Measurements from ENCODE around the gene TPST1.

The TPST1 gene

GRCh38 chr7:66237906-66238772, 33.0 kb downstream of the TPST1 start:
- DNase-seq (ENCODE audit: extremely low spot score) = no peak
- CTCF ChIA-PET = no interaction called here
- TF ChIP-seq L3MBTL2 (conservative IDR thresholded peaks at IDR 0.05) = no peak
- TF ChIP-seq SP1 (IDR thresholded peaks at IDR 0.05) = no peak
- TF ChIP-seq ZNF384 (IDR thresholded peaks at IDR 0.05) = no peak
- TF ChIP-seq FOXA1 (IDR thresholded peaks at IDR 0.05) = no peak
- TF ChIP-seq ELF4 (IDR thresholded peaks at IDR 0.05) = no peak
- TF ChIP-seq LEF1 (IDR thresholded peaks at IDR 0.05; ENCODE audit: borderline replicate concordance) = no peak
- TF ChIP-seq HDGF (IDR thresholded peaks at IDR 0.05; ENCODE audit: borderline replicate concordance) = no peak
- no peak for TF ChIP-seq BHLHE40 (IDR thresholded peaks at IDR 0.05; ENCODE audit: borderline replicate concordance)
- no peak for TF ChIP-seq FOXK2 (IDR thresholded peaks at IDR 0.05)
- POLR2A ChIA-PET = no interaction called here

DNA sequence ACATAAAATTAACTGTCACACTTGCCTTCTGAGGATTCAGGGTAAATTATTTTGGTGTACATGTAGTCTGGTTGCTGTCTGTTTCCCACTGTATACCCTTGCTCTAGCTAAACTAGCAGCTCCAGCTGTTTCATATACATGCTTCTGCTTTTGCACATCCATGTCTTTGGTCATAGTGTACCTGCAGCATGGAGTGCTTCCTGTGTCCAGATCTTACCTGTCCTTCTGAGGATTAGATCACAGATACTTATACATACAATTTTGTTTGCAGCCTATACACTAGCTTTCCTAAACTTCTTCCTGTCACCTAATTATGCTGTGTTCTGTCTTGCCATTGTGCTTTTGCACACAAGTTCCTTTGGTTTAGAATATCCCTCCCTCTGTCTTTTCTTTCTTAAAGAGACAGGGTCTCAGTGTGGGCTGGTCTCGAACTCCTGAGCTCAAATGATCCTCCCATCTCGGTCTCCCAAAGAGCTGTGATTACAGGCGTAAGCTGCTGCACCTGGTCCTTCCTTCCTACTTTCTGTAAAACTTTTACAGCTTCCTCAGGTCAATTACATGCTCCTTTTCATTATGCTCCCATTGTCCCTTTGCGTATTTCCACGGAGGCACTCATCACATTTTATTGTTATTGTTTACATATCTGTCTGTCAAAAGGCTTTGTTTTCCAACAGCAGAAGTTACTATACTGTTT, 33.8 kb downstream of the TPST1 start:
- no peak for DNase-seq (ENCODE audit: extremely low spot score)
- POLR2A ChIA-PET = no interaction called here
- no peak for TF ChIP-seq BHLHE40 (IDR thresholded peaks at IDR 0.05; ENCODE audit: borderline replicate concordance)
- CTCF ChIA-PET = no interaction called here

GRCh38 chr7:66239467-66239856, 34.3 kb downstream of the TPST1 start:
- POLR2A ChIA-PET = no interaction called here
- DNase-seq (ENCODE audit: extremely low spot score) = no peak
- no peak for TF ChIP-seq ARNT (IDR thresholded peaks at IDR 0.05)
- no peak for TF ChIP-seq NFRKB (IDR thresholded peaks at IDR 0.05)
- CTCF ChIA-PET = no interaction called here

DNA sequence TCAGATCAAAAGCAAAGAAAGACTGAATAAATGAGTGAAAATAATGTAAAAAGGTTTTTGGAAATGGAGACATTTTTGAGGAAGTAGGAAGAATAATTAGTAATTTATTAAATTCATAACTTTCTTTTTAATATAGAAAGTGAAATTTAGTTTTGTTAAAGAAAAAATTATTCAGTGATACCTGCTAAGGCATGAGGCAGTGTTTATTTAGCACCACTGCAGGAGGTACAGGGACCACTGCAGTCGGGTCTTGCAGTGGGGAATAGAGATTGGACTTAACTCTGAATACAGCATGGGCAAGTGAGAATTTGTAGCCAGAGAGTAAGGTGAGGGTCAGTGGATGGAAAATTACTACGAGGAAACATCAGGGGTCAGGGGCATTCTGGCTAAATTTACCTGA, 39.9 kb downstream of the TPST1 start:
- POLR2A ChIA-PET = no interaction called here
- TF ChIP-seq ELF4 (IDR thresholded peaks at IDR 0.05) (no peak), ARNT (IDR thresholded peaks at IDR 0.05) (no peak), HDGF (IDR thresholded peaks at IDR 0.05; ENCODE audit: borderline replicate concordance) (no peak)
- DNase-seq (ENCODE audit: extremely low spot score) = no peak
- CTCF ChIA-PET = no interaction called here

- ChIA-PET CTCF (interaction anchor here (0.7 to 0.8 kb wide), 2 partner anchors 11 to 42 kb away, joined by 4 to 7 read pairs; no protein-coding TSS in a partner anchor), POLR2A (no interaction called here)
- TF ChIP-seq ZNF384 (IDR thresholded peaks at IDR 0.05) (no peak), SUZ12 (IDR thresholded peaks at IDR 0.05) (no peak), HDGF (IDR thresholded peaks at IDR 0.05; ENCODE audit: borderline replicate concordance) (no peak), ELF4 (IDR thresholded peaks at IDR 0.05) (no peak), BHLHE40 (IDR thresholded peaks at IDR 0.05; ENCODE audit: borderline replicate concordance) (no peak), LEF1 (IDR thresholded peaks at IDR 0.05; ENCODE audit: borderline replicate concordance) (no peak), SP1 (IDR thresholded peaks at IDR 0.05) (no peak), NFRKB (IDR thresholded peaks at IDR 0.05) (no peak), FOXA1 (IDR thresholded peaks at IDR 0.05) (no peak), TARDBP (IDR thresholded peaks at IDR 0.05) (no peak), CTBP1 (IDR thresholded peaks at IDR 0.05; ENCODE audit: borderline replicate concordance) (no peak), L3MBTL2 (conservative IDR thresholded peaks at IDR 0.05) (no peak), ARNT (IDR thresholded peaks at IDR 0.05) (no peak)
- TF ChIP-seq, protein P1, sequence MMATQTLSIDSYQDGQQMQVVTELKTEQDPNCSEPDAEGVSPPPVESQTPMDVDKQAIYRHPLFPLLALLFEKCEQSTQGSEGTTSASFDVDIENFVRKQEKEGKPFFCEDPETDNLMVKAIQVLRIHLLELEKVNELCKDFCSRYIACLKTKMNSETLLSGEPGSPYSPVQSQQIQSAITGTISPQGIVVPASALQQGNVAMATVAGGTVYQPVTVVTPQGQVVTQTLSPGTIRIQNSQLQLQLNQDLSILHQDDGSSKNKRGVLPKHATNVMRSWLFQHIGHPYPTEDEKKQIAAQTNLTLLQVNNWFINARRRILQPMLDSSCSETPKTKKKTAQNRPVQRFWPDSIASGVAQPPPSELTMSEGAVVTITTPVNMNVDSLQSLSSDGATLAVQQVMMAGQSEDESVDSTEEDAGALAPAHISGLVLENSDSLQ (IDR thresholded peaks at IDR 0.05) = no peak
- no peak for DNase-seq (ENCODE audit: extremely low spot score)
Measured at GRCh38 chr7:66246554-66247171, 41.5 kb downstream of the TPST1 start.

DNA sequence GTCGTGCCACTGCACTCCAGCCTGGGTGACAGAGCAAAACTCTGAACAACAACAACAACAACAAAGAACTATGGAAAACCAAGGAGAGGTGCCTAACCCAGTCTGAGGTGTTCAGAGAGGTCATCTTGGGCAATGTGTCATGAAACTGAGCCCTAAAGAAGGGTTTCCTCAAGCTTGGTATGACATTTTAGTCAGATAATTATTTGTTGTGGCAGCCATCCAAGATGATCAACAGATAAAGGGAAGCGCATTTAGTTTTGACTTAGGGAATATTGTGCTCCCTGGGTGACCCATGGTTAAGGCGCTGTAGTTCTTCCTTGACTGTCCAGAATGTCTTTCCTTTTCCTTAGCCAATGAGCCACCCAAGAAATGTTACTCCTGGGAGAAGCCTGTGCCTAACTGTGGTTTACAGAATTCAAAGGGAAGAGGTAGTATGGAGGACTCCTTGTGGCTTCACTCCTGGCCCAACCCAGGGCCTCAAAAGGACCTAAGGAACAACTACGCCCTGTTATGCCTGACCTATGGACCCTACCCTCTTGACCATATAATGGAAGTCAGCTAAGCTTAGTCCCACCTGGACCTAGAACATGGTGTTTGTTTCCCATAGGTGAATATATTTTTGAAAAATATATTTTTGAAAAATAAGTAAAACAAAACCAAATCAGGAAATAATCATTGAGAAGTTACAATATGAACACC, 42.4 kb downstream of the TPST1 start:
- POLR2A ChIA-PET = no interaction called here
- no peak for DNase-seq (ENCODE audit: extremely low spot score)
- TF ChIP-seq ZNF384 (IDR thresholded peaks at IDR 0.05) (no peak), FOXM1 (IDR thresholded peaks at IDR 0.05; ENCODE audit: borderline replicate concordance) (no peak), ARNT (IDR thresholded peaks at IDR 0.05) (no peak), L3MBTL2 (conservative IDR thresholded peaks at IDR 0.05) (no peak), HDGF (IDR thresholded peaks at IDR 0.05; ENCODE audit: borderline replicate concordance) (no peak), BHLHE40 (IDR thresholded peaks at IDR 0.05; ENCODE audit: borderline replicate concordance) (no peak), SUZ12 (IDR thresholded peaks at IDR 0.05) (no peak), TARDBP (IDR thresholded peaks at IDR 0.05) (no peak), NFRKB (IDR thresholded peaks at IDR 0.05) (no peak), SP1 (IDR thresholded peaks at IDR 0.05) (no peak), FOXA1 (IDR thresholded peaks at IDR 0.05) (no peak), ELF4 (IDR thresholded peaks at IDR 0.05) (no peak)
- TF ChIP-seq, protein P1 (IDR thresholded peaks at IDR 0.05) = no peak
- CTCF ChIA-PET = interaction anchor here (0.7 kb wide), 1 partner anchor 24 kb away, joined by 3 read pairs; no protein-coding TSS in a partner anchor
